Vagina (tissue), 2 donors: ENCODE results near the gene FUZ.
"Not testable (repeated sequence)": the region's sequence is repeated elsewhere in the genome, so short reads cannot be mapped to it uniquely, and the experiment has no call there.

Experiments used
- CTCF ChIP-seq, 3 experiments: fragments of 450-650 bp in 2 of 3; fragments of 200-600 bp in 1 of 3; sonication (generic) in 1 of 3; IDR thresholded peaks; one replicate each; pipeline ENCODE4 v1.5.1; 2017 to 2019; ENCODE audit warnings: antibody characterized with exemption in 3 of 3, mild to moderate bottlenecking in 2 of 3, moderate library complexity in 2 of 3
- POLR2A ChIP-seq, 2 donors: fragments of 450-650 bp; IDR thresholded peaks; one replicate each; pipeline ENCODE4 v1.6.1; 2017; ENCODE audit warnings: antibody characterized with exemption in 2 of 2, mild to moderate bottlenecking in 2 of 2, moderate library complexity in 2 of 2

DNA sequence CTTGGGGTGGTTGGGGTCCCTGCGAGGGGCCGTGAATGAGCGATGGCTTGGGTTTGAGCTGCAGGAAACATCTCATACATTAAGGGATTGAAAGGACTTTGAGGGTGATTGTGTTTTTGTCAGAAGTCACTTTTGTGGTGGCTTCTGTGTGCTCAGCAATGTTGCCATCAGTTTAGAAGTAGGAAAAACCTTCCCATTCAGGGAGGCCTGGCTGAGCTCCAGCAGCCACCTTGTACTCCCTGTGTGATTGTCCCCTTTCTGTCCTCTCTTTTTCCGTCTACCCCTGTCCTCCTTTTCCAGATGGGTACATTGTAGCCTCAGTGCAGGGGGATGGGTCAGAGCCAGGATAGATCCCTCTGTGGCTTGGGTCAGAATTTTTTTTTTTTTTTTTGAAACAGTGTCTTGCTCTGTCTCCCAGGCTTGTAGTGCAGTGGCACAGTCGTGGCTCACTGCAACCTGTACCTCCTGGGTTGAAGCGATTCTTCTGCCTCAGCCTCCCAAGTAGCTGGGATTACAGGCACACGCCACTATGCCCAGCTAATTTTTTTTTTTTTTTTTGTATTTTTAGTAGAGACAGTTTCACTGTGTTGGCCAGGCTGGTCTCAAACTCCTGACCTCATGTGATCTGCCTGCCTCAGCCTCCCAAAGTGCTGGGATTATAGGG is 6.5 kb upstream of the FUZ start:
- not testable (repeated sequence) for TF ChIP-seq CTCF, POLR2A (IDR thresholded peaks at IDR 0.05)
